GM21528 (cell line): ENCODE measurements around the gene THOC7.

Source experiments
- ATAC-seq: cut with Tn5 transposase; IDR thresholded peaks from one replicate; pipeline ENCODE4 v1.9.1; 2021; ENCODE audit warnings: mild to moderate bottlenecking, moderate library complexity; ENCODE audit not compliant: unreplicated experiment, low FRiP score

The THOC7 gene

GRCh38 chr3:63847718-63848450 lies 15.7 kb downstream of the THOC7 start:
- ATAC-seq, result no peak

- no peak for ATAC-seq
Measured at GRCh38 chr3:63845215-63845614, 18.4 kb downstream of the THOC7 start.

GRCh38 chr3:63842127-63842526 lies 21.5 kb downstream of the THOC7 start:
- no peak for ATAC-seq

- ATAC-seq, result no peak
Measured at GRCh38 chr3:63841704-63842103, 21.9 kb downstream of the THOC7 start.

- no peak for ATAC-seq
Measured at GRCh38 chr3:63832395-63832794, 31.2 kb downstream of the THOC7 start.

- ATAC-seq, result no peak
Measured at GRCh38 chr3:63830526-63830925, 33.1 kb downstream of the THOC7 start.

GRCh38 chr3:63824309-63824708 lies 39.3 kb downstream of the THOC7 start:
- no peak for ATAC-seq

- ATAC-seq, result no peak
Measured at GRCh38 chr3:63819151-63819398, 44.5 kb downstream of the THOC7 start, which contains the start of gene C3orf49. Gene C3orf49 (plus strand): TSS chr3:63819299. CDS start chr3:63819472, 173 bp downstream.

- ATAC-seq, result peak; percentile 77
Measured at GRCh38 chr3:63818282-63819150, 45.1 kb downstream of the THOC7 start.

- no peak for ATAC-seq
Measured at GRCh38 chr3:63817225-63817624, 46.4 kb downstream of the THOC7 start.

GRCh38 chr3:63814237-63814636 lies 49.4 kb downstream of the THOC7 start:
- no peak for ATAC-seq

GRCh38 chr3:63809607-63810006 lies 54.0 kb downstream of the THOC7 start:
- ATAC-seq, result no peak

- no peak for ATAC-seq
Measured at GRCh38 chr3:63808633-63809032, 55.0 kb downstream of the THOC7 start.

GRCh38 chr3:63807961-63808565 lies 55.5 kb downstream of the THOC7 start:
- ATAC-seq, result no peak

GRCh38 chr3:63803911-63804310 lies 59.7 kb downstream of the THOC7 start:
- no peak for ATAC-seq

- ATAC-seq, result no peak
Measured at GRCh38 chr3:63800097-63800496, 63.5 kb downstream of the THOC7 start.

- ATAC-seq, result no peak
Measured at GRCh38 chr3:63798949-63799348, 64.7 kb downstream of the THOC7 start.

GRCh38 chr3:63798544-63798943 lies 65.1 kb downstream of the THOC7 start:
- no peak for ATAC-seq

- no peak for ATAC-seq
Measured at GRCh38 chr3:63795438-63795837, 68.2 kb downstream of the THOC7 start.

GRCh38 chr3:63791974-63792373 lies 71.6 kb downstream of the THOC7 start:
- no peak for ATAC-seq
